GM12878 (cell line): ENCODE measurements around the gene NFASC.

Source experiments
- EZH2 ChIP-seq: IDR thresholded peaks from 2 replicates; pipeline ENCODE4 v1.6.1; 2012; ENCODE audit warnings: low read depth, mild to moderate bottlenecking, control low read depth, inconsistent platforms, low read length, borderline replicate concordance; ENCODE audit not compliant: control insufficient read depth
- POLR2AphosphoS5 ChIP-seq: IDR thresholded peaks from 2 replicates; pipeline ENCODE4 v1.6.1; 2011; ENCODE audit warnings: mild to moderate bottlenecking, low read length, inconsistent platforms
- USF2 ChIP-seq: IDR thresholded peaks from 2 replicates; pipeline ENCODE4 v1.6.1; 2011; ENCODE audit warnings: low read depth, low read length, improper control_type of control experiment, borderline replicate concordance

GRCh38 chr1:205037539-205037938, 166.9 kb downstream of the NFASC start:
- TF ChIP-seq POLR2AphosphoS5 (no peak), EZH2 (no peak), USF2 (no peak)
